GM23338 (cell line): ENCODE data around the gene CDCA4. TPM values are rescaled to one million over a fixed set of nuclear protein-coding genes. Genes with fewer than 3 reads are reported as not detected.

Experiments
- ATAC-seq: fragments of 200-7000 bp; cut with Tn5 transposase; 3 replicates; pipeline ENCODE4 v1.9.1; 2020
- DNase-seq: peaks from one replicate; pipeline ENCODE4 v3.0.0-alpha.2; 2015; ENCODE audit warnings: low spot score
- H2AFZ ChIP-seq: fragments of 200-600 bp; sonication (generic); 2 replicates; pipeline ENCODE4 v1.8.0; 2016; ENCODE audit warnings: antibody characterized with exemption, mild to moderate bottlenecking, moderate library complexity
- H3F3A ChIP-seq: fragments of 200-600 bp; sonication (generic); replicated peaks from 2 replicates; pipeline ENCODE4 v1.8.0; 2017; ENCODE audit warnings: antibody characterized with exemption, mixed run types, low read depth
- H3K27ac ChIP-seq: fragments of 200-600 bp; sonication (generic); 2 replicates; pipeline ENCODE4 v1.6.1; 2016; ENCODE audit warnings: low read depth
- H3K27me3 ChIP-seq: fragments of 200-600 bp; sonication (generic); 2 replicates; pipeline ENCODE4 v1.8.0; 2016; ENCODE audit warnings: mild to moderate bottlenecking, mixed run types, moderate library complexity; ENCODE audit not compliant: insufficient read depth
- H3K36me3 ChIP-seq: fragments of 200-600 bp; sonication (generic); 2 replicates; pipeline ENCODE4 v1.8.0; 2016; ENCODE audit warnings: mild to moderate bottlenecking; ENCODE audit not compliant: insufficient read depth
- H3K4me1 ChIP-seq: fragments of 200-600 bp; sonication (generic); 2 replicates; pipeline ENCODE4 v1.8.0; 2016; ENCODE audit warnings: mild to moderate bottlenecking, moderate library complexity; ENCODE audit not compliant: insufficient read depth
- H3K4me2 ChIP-seq: fragments of 200-600 bp; sonication (generic); 2 replicates; pipeline ENCODE4 v1.7.1; 2017; ENCODE audit warnings: mixed run types
- H3K4me3 ChIP-seq: fragments of 200-600 bp; sonication (generic); 2 replicates; pipeline ENCODE4 v1.6.1; 2016; ENCODE audit warnings: mixed run types
- H3K79me2 ChIP-seq: fragments of 200-600 bp; sonication (generic); replicated peaks from 2 replicates; pipeline ENCODE4 v1.8.0; 2017; ENCODE audit warnings: mild to moderate bottlenecking; ENCODE audit not compliant: insufficient read depth
- H3K9me2 ChIP-seq: fragments of 200-600 bp; sonication (generic); 2 replicates; pipeline ENCODE4 v1.8.0; 2017; ENCODE audit not compliant: insufficient read depth
- H4K20me1 ChIP-seq: fragments of 200-600 bp; sonication (generic); replicated peaks from 2 replicates; pipeline ENCODE4 v1.8.0; 2017; ENCODE audit warnings: mild to moderate bottlenecking; ENCODE audit not compliant: insufficient read depth
- H3K27ac Mint-ChIP-seq: 2 replicates; pipeline ENCODE4 v1.8.0; 2020; ENCODE audit warnings: inconsistent platforms, mild to moderate bottlenecking, moderate library complexity, mixed read lengths
- H3K27me3 Mint-ChIP-seq: 3 replicates; pipeline ENCODE4 v1.8.0; 2022; ENCODE audit warnings: low read depth, mild to moderate bottlenecking, moderate library complexity, mixed read lengths, inconsistent platforms; ENCODE audit not compliant: insufficient read depth, poor library complexity
- H3K36me3 Mint-ChIP-seq: 3 replicates; pipeline ENCODE4 v1.8.0; 2021; ENCODE audit warnings: low read depth, mild to moderate bottlenecking, inconsistent platforms, moderate library complexity, mixed read lengths
- H3K4me1 Mint-ChIP-seq: 3 replicates; pipeline ENCODE4 v1.8.0; 2020; ENCODE audit warnings: mild to moderate bottlenecking, inconsistent platforms, mixed read lengths
- H3K4me3 Mint-ChIP-seq: 3 replicates; pipeline ENCODE4 v1.8.0; 2021; ENCODE audit warnings: moderate library complexity, mild to moderate bottlenecking, inconsistent platforms, mixed read lengths
- H3K9me3 Mint-ChIP-seq: 3 replicates; pipeline ENCODE4 v1.8.0; 2020; ENCODE audit warnings: moderate library complexity, mild to moderate bottlenecking, inconsistent platforms, mixed read lengths
- CREB1 ChIP-seq: fragments of 250-450 bp; sonication (Bioruptor Pico); IDR thresholded peaks from 2 replicates; pipeline ENCODE4 v1.5.0; 2020; ENCODE audit warnings: low read depth, mild to moderate bottlenecking, moderate library complexity
- CTCF ChIP-seq, 2 experiments: fragments of 200-600 bp in 1 of 2; sonication (generic) in 1 of 2; conservative IDR thresholded peaks; 2 replicates each; pipeline versions ENCODE4 v1.5.1 to v1.6.1; 2016 to 2017; ENCODE audit warnings: antibody characterized with exemption in 2 of 2, low read depth in 2 of 2, mild to moderate bottlenecking in 2 of 2, moderate library complexity in 1 of 2
- ETS1 ChIP-seq: IDR thresholded peaks from 2 replicates; pipeline ENCODE4 v1.6.1; 2016; ENCODE audit warnings: antibody characterized with exemption
- EZH2 ChIP-seq: fragments of 200-600 bp; sonication (generic); IDR thresholded peaks from one replicate; pipeline ENCODE4 v1.8.0; 2017; ENCODE audit warnings: antibody characterized with exemption, mild to moderate bottlenecking, low read depth; ENCODE audit not compliant: unreplicated experiment
- EZH2phosphoT487 ChIP-seq: fragments of 200-600 bp; sonication (generic); IDR thresholded peaks from one replicate; pipeline ENCODE4 v1.8.1; 2018; ENCODE audit warnings: antibody characterized with exemption; ENCODE audit not compliant: unreplicated experiment
- JUNB ChIP-seq: IDR thresholded peaks from one replicate; pipeline ENCODE4 v1.6.1; 2016; ENCODE audit warnings: antibody characterized with exemption; ENCODE audit not compliant: unreplicated experiment
- NANOG ChIP-seq: IDR thresholded peaks from 2 replicates; pipeline ENCODE4 v1.6.1; 2016; ENCODE audit warnings: antibody characterized with exemption, borderline replicate concordance
- POLR2AphosphoS5 ChIP-seq: IDR thresholded peaks from 2 replicates; pipeline ENCODE4 v1.6.1; 2016; ENCODE audit warnings: antibody characterized with exemption, low read depth
- REST ChIP-seq: IDR thresholded peaks from one replicate; pipeline ENCODE4 v1.6.1; 2018; ENCODE audit warnings: antibody characterized with exemption; ENCODE audit not compliant: unreplicated experiment
- STAT1 ChIP-seq: IDR thresholded peaks from one replicate; pipeline ENCODE4 v1.6.1; 2016; ENCODE audit warnings: antibody characterized with exemption; ENCODE audit not compliant: unreplicated experiment
- ZNF114 ChIP-seq: fragments of 250-450 bp; sonication (Bioruptor Pico); IDR thresholded peaks from 2 replicates; pipeline ENCODE4 v1.5.0; 2020; ENCODE audit warnings: mild to moderate bottlenecking, moderate library complexity
- ZNF331 ChIP-seq: fragments of 250-450 bp; sonication (Bioruptor Pico); IDR thresholded peaks from 2 replicates; pipeline ENCODE4 v1.5.0; 2020; ENCODE audit warnings: low read depth, mild to moderate bottlenecking, moderate library complexity
- ZNF462 ChIP-seq: fragments of 250-450 bp; sonication (Bioruptor Pico); IDR thresholded peaks from 2 replicates; pipeline ENCODE4 v1.5.0; 2020; ENCODE audit warnings: mild to moderate bottlenecking, moderate library complexity
- polyA plus RNA-seq: library from polyadenylated mRNA; unstranded; fragments of >200 nt; fragmentation: Nextera tagmentation; extraction: Ambion mirVana; gene quantifications from 2 replicates; pipeline ENCODE4 v1.2.1, GENCODE V29; 2016
- total RNA-seq: library from RNA; depleted of rRNA; stranded (reverse); fragments of >200 nt; shearing (Covaris generic); gene quantifications from 2 replicates; pipeline ENCODE4 v1.2.3, GENCODE V29; 2014

CDCA4 gene
- total and polyA plus RNA-seq, 2 experiments from 2014 or later: 32.6 to 70.7 TPM

- DNase-seq (no peak), ATAC-seq (no peak)
- H3K4me1 Mint-ChIP-seq: peaks cover 16% of the 10 kb centered on the region
- no peak overlapping the region for H3K27ac Mint-ChIP-seq
- 0 out of 2 replicates have a peak, but pooled peaks cover 4% of the 10 kb centered on the region for H4K20me1 ChIP-seq
- no peaks in the 10 kb centered on the region for H3K9me3 Mint-ChIP-seq
- peaks cover 14% of the 10 kb centered on the region for H3K27me3 ChIP-seq
- H3K36me3 Mint-ChIP-seq: no peaks in the 10 kb centered on the region
- peaks cover 5% of the 10 kb centered on the region; the same call in 1 of the 2 replicates for H3K4me1 ChIP-seq
- no peak overlapping the region for H3K4me3 Mint-ChIP-seq
- no peaks in the 10 kb centered on the region for H3K36me3 ChIP-seq
- no peak overlapping the region for H3K4me3 ChIP-seq
- TF ChIP-seq CTCF (conservative IDR thresholded peaks at IDR 0.05; ENCODE audit: low read depth in 2 of 2) (no peak), STAT1 (no peak), CREB1 (no peak), ZNF331 (CRISPR knock-in tag) (no peak), ZNF462 (CRISPR knock-in tag) (no peak), EZH2 (no peak), POLR2AphosphoS5 (no peak), ETS1 (no peak), REST (no peak), EZH2phosphoT487 (no peak), NANOG (no peak), JUNB (no peak), ZNF114 (CRISPR knock-in tag) (no peak)
- H2AFZ ChIP-seq: no peak overlapping the region
- H3K27ac ChIP-seq: no peak overlapping the region
- no peak overlapping the region for H3K4me2 ChIP-seq
- no peaks in the 10 kb centered on the region for H3K9me2 ChIP-seq
- peaks cover 9% of the 10 kb centered on the region for H3K79me2 ChIP-seq
- H3K27me3 Mint-ChIP-seq: peaks cover 14% of the 10 kb centered on the region
- H3F3A ChIP-seq: no peaks in the 10 kb centered on the region; the same call in 1 of the 2 replicates
Measured at GRCh38 chr14:105026802-105027563, 6.1 kb upstream of the CDCA4 start.
